Pulmonary artery endothelial cell (primary cell): ENCODE measurements around the gene SCGB1C2. TPM values are rescaled to one million over a fixed set of nuclear protein-coding genes. Genes with fewer than 3 reads are reported as not detected.
A peak's percentile ranks its signal among the peaks of the same experiment; 100 is the strongest.

Experiments
- DNase-seq: peaks from one replicate; pipeline ENCODE4 v3.0.0-alpha.2; 2011; ENCODE audit warnings: low read depth, low spot score
- total RNA-seq: library from RNA; depleted of rRNA; stranded (reverse); fragments of >200 nt; gene quantifications from 2 replicates; pipeline ENCODE4 v1.2.3, GENCODE V29; 2014

Gene SCGB1C2
- total RNA-seq, 1 donor from 2014 or later: not detected

GRCh38 chr17:170130-170670 is 32.8 kb downstream of the SCGB1C2 start:
- no peak for DNase-seq

GRCh38 chr17:171871-172270 is 34.5 kb downstream of the SCGB1C2 start:
- no peak for DNase-seq

GRCh38 chr17:172401-172800 is 35.0 kb downstream of the SCGB1C2 start:
- no peak for DNase-seq

- no peak for DNase-seq
Observed at GRCh38 chr17:173166-173911, 36.0 kb downstream of the SCGB1C2 start.

- DNase-seq: no peak
Observed at GRCh38 chr17:177155-177554, 39.8 kb downstream of the SCGB1C2 start.

GRCh38 chr17:177762-178161 is 40.4 kb downstream of the SCGB1C2 start:
- no peak for DNase-seq

- DNase-seq: no peak
Observed at GRCh38 chr17:178292-179065, 41.1 kb downstream of the SCGB1C2 start.

- DNase-seq: no peak
Observed at GRCh38 chr17:179066-179432, 41.7 kb downstream of the SCGB1C2 start.

GRCh38 chr17:179781-180380 is 42.5 kb downstream of the SCGB1C2 start:
- no peak for DNase-seq

- DNase-seq: no peak
Observed at GRCh38 chr17:180381-181244, 43.2 kb downstream of the SCGB1C2 start.

GRCh38 chr17:181245-182049 is 44.1 kb downstream of the SCGB1C2 start, which contains the start of gene DOC2B:
Gene DOC2B, minus strand, starts transcription at chr17:181650. Its CDS starts 171 bp downstream, at chr17:181479.
- DNase-seq: peak; percentile 10

GRCh38 chr17:182050-182751 is 44.8 kb downstream of the SCGB1C2 start:
- DNase-seq: no peak

- DNase-seq: no peak
Observed at GRCh38 chr17:183021-183420, 45.7 kb downstream of the SCGB1C2 start.

- no peak for DNase-seq
Observed at GRCh38 chr17:185445-186138, 48.2 kb downstream of the SCGB1C2 start.

- no peak for DNase-seq
Observed at GRCh38 chr17:187130-187529, 49.8 kb downstream of the SCGB1C2 start.
